Germinal center (tissue), 1 donor: ENCODE data around the gene PITPNM1.
A peak's percentile ranks its signal among the peaks of the same experiment; 100 is the strongest.
"Not testable (repeated sequence)": the region's sequence is repeated elsewhere in the genome, so short reads cannot be mapped to it uniquely, and the experiment has no call there.

Experiments used
- DNase-seq: peaks from one replicate; pipeline ENCODE4 v3.0.0; 2012; ENCODE audit warnings: mixed read lengths, low spot score

The PITPNM1 gene

DNA sequence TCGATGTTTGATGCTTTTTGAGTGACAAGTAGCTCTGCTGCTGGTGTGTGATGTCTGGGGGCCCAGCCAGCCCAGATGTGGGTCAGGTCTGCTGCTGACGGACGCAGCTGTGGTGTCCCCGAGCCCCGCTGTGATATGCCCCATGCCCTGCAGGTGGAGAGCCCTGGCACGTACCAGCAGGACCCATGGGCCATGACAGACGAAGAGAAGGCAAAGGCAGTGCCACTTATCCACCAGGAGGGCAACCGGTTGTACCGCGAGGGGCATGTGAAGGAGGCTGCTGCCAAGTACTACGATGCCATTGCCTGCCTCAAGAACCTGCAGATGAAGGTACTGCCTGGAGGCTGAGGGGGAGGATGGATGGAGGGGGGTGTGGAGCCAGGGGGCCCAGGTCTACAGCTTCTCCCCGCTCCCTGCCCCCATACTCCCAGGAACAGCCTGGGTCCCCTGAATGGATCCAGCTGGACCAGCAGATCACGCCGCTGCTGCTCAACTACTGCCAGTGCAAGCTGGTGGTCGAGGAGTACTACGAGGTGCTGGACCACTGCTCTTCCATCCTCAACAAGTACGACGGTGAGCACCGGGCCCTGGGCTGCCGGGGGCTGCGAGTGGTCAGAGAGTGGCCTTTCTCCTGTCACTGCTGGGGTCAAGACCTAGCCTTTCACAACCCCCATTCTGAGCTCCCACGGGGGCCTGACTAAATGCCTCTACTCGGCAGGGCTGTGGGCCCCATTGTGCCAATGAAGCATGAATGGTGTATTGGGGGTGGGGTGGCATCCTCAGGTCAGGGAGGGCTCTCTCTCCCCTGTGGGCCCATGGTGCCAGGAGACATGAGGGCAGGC is 15.1 kb downstream of the PITPNM1 start:
- DNase-seq: no peak

DNA sequence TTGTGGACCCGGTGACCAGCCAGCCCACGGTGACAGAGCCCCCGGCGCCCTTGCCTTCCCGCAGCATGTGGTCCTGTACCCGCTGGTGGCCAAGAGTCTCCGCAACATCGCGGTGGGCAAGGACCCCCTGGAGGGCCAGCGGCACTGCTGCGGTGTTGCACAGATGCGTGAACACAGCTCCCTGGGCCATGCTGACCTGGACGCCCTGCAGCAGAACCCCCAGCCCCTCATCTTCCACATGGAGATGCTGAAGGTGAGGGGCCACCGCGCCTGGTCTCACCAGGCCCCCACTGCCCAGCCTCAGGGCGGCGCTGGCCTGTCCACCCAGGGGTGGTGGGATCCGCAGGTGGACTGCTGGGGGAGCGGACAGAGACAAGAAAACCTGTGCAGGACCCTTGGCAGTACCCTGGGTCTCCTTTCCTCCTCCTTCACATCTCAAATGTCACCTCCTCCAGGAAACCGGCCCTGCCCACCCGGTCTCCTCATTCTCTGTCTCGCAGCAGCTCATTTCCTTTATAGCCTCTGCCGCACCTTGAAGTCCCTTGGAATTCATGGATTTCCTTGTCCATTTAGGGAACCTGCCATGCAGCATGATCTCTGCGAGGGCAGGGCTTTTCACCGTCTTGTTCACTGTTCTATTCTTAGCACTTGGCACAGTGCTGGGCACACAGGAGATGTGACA is 15.8 kb downstream of the PITPNM1 start:
- DNase-seq: no peak

DNA sequence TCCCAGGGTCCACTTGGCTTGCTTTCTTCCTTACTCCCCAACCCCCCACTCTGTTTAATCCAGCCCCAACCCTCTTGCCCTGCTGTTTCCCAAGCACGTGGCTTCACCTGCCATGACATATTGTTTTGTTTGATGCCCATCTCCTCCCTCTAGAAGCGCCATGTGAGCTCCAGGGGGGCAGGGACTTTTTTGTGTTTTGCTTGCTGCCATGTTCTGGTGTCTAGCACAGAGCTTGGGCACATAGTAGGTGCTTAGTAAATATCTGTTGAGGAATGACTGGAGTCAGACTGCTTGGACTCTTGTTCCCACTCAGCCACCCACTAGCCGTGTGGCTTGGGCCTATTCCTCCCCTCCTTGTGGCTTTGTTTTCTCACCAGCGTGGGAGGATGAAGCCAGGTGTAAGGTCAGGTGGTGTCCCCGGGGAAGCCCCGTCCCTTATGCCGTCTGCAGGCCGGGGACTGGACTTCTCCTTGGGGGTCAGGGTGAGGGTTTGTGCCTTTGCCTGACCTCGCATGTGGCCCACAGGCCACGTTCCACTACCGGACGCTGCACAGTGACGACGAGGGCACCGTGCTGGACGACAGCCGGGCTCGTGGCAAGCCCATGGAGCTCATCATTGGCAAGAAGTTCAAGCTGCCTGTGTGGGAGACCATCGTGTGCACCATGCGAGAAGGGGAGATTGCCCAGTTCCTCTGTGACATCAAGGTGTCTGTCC is 18.5 kb downstream of the PITPNM1 start:
- DNase-seq: peak; percentile 32

DNA sequence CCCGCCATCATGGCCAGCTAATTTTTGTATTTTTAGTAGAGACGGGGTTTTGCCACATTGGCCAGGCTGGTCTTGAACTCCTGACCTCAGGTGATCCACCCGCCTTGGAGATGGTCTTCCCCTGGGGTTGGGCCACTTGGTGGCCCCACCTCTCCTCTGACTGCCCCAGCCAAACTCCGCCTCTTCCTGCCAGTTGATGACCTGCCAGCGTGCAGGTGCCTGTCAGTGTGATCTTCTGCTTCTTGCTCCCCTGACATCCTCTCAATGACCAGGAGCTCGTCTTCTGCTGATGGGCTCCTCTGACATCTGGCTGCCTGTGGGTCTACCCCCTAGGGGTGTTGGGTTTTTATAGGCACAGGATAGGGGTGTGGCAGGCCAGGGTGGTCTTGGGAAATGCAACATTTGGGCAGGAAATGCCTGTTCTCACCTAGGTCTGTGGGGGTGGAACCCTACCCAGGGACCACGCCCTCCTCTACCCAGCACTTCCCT is 19.2 kb downstream of the PITPNM1 start:
- DNase-seq: peak; percentile 66

DNA sequence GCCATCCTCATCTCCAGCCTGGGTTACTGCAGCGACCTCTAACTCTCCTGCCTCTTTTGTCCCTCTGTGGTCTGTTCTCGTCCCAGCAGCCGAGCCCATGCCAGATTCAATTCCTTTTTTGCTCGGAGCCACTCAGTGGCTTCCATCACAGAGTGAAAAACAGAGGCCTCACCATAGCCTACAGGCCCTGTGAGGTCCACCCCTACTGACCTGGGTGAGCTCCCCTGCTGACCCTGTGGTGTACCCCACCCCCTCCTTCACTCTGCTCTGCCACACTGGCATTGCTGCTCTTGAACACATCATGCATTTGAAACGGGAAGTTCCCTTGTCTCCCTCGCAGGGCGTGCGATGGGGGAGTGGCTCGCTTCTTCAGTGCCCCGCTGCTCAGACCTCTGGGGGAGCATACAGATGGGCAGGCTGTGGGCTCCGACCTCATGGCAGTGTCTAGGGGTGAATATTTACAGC is 20.3 kb downstream of the PITPNM1 start:
- DNase-seq: peak; percentile 59

DNA sequence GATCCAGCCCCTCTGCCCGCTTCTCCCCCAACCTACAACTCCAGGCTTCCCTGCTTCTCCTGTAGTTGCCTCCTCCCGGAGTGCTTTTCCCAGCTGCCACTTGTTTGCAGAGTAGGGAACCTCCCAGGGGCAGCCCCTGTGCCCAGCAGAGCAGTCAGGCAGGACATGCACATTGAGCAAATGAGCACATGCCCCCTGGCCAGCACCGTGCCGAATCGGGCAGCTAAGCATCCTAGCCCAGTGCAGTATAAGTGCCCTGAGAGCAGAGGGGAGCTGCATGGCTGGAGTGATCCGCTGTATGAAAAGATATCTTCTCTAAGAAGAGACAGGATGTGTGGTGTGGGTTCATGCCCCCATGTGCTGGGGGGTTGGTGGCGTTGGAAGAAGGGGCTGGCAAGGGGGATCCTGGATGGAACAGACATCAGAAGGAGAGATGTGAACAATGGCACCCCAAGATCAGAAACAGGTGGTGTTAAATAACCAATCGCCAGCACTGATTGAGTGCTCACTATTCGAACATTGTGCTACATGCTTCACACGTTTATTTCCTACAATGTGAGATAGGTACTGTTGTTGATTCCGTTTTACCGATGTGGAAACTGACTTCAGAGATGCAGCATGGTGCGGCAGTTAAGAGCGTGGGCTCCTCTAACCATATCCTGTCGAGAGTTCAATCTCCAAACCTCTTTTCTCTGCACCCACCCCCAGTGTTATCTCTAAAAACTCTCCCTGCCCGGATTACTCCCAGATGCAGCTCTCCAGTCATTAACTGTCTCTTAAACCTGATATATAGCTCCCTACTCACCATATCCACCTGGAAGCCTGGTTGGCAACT is 21.1 kb downstream of the PITPNM1 start:
- peak; percentile 31 for DNase-seq

DNA sequence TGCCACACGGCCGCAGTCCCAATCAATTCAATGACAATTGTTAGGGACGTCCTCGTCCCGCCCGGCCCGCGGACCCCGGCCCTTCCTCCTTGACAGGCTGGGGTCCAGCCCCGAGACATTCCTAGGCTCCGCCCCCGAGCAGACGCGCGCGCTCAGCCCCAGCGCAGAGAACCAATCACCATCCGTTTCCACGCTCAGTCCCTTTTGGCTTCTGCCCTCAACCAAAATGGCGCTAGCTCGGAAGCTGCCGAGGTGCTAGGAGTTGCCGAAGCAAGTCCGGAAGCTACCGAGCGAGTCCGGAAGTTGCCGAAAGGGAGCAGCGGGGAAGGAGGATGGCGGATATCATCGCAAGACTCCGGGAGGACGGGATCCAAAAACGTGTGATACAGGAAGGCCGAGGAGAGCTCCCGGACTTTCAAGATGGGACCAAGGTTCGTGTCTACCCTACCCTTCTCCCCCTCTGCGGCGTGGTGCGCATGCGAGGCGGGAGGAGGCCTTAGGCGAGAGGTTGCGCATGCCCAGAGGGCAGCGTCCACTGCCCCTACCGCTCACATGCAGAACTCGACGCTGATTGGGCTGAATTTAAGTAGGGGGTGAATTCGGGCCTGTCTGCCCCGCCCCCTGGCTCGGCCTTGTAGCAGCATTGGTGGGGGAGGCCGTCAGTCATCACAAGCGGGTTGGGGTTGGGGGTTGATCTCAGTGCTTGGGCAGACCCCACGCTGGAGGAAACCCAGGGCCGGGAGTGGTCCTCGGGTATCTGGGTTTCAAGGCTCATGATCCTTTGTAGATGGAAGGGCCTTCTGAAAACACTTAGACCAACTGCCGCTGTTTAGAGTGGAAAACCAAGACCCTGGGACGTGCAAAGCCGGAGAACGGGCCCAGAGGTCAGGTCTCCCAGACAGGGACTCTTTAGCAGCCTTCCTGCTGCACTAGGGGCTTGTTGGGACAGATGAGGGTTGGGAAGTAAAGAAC is 22.1 kb downstream of the PITPNM1 start, which contains the start of gene AIP:
AIP (plus strand) TSS at position 200 of the 972 bp plus-strand sequence; CDS start at position 333, 133 bp downstream.
- DNase-seq: peak; percentile 96

DNA sequence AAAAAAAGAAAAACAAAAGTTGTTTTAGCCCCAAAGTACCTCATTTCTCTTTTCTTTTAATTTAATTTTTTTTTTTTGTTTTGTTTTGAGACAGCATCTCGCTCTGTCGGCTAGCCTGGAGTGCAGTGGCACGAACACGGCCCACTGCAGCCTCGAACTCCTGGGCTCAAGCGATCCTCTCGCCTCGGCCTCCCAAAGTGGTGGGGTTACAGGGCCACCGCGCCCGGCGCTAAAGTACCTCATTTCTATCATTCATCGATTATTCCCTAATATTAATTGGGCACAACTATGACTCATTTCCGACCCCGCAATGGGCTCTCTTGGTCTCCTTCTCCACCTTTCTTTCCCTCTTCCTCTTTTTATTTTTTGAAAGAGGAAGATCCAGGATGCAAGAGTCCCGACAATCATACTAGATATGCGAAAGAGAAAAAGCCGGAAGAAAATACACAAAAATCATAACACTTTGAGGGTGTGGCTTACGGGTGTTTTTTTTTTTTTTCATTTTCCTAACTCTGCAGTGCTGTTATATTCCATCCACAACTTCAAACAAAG is 22.8 kb downstream of the PITPNM1 start:
- DNase-seq: no peak

DNA sequence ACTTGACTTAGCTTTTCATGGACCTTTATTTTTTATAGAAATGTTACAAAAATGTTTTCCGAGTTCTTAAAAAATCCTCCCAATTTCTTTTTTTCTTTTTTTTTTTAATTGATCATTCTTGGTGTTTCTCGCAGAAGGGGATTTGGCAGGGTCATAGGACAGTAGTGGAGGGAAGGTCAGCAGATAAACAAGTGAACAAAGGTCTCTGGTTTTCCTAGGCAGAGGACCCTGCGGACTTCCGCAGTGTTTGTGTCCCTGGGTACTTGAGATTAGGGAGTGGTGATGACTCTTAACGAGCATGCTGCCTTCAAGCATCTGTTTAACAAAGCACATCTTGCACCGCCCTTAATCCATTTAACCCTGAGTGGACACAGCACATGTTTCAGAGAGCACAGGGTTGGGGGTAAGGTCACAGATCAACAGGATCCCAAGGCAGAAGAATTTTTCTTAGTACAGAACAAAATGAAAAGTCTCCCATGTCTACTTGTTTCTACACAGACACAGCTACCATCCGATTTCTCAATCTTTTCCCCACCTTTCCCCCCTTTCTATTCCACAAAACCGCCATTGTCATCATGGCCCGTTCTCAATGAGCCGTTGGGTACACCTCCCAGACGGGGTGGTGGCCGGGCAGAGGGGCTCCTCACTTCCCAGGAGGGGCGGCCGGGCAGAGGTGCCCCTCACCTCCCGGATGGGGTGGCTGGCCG is 27.7 kb downstream of the PITPNM1 start:
- DNase-seq: not testable (repeated sequence)

DNA sequence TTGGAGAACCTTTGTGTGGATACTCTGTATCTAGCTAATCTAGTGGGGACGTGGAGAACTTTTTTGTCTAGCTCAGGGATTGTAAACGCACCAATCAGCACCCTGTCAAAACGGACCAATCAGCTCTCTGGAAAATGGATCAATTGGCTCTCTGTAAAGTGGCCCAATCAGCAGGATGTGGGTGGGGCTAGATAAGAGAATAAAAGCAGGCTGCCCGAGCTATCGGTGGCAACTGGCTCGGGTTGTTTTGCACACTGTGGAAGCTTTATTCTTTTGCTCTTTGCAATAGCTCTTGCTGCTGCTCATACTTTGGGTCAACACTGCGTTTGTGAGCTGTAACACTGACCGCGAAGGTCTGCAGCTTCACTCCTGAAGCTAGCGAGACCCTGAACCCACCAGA is 28.5 kb downstream of the PITPNM1 start:
- not testable (repeated sequence) for DNase-seq

DNA sequence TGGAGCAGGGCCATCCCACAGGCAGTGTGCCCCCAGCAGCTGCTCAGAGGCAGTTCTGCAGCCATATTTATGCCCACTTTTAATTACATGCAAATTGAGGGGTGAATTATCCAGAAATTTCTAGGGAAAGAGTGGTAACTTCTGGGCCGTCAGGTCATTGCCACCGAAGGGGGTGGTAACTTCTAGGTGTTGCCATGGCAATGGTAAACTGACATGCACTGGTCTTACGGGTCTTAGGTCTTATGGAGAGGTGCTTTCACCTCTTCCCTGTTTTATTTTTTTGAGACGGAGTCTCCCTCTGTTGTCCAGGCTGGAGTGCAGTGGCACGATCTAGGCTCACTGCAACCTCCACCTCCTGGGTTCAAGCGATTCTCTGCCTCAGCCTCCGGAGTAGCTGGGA is 32.3 kb downstream of the PITPNM1 start:
- no peak for DNase-seq

DNA sequence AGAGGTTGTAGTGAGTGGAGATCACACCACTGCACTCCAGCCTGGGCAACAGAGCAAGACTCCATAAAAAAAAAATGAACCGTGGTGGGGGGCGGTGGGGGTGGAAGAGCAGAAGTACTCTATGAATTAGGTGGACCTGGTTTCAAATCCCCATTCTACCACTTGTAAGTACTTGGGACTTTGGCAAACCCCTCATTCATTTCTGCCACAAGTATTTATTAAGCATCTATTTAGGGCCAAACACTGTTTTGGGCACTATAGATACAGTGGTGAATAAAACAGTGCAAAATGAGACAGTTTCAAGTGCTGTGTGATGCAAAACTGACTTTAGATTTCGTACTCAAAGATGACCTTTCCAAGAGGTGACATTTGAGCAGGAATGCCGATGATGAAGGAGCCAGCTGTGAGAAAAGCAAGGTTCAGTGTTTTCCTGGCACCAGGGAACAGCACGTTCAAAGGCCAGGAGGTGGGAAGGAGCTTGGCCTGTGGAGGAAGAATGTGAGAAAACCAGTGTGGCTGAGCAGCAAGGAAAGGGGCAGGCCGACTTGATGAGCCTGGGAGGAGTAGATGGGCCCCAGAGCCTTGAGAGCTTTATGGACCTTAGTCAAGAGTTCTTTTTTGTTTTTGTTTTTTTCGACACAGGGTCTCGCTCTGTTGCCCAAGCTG is 34.7 kb downstream of the PITPNM1 start:
- DNase-seq: no peak

DNA sequence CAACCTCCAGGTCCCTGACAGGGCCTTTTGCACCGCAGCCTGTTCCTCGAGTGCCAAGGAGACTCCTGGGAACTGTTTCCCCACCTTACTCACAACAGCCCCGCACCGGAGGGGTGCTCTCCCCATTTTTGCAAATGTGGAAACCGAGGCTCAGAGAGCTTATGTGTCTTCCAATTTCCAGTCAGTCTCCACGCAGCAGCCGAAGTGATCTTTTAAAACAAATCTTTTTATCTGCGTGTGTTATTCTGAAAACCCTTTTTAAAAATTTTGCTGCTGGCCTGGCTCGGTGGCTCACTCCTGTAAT is 35.7 kb downstream of the PITPNM1 start:
- no peak for DNase-seq

DNA sequence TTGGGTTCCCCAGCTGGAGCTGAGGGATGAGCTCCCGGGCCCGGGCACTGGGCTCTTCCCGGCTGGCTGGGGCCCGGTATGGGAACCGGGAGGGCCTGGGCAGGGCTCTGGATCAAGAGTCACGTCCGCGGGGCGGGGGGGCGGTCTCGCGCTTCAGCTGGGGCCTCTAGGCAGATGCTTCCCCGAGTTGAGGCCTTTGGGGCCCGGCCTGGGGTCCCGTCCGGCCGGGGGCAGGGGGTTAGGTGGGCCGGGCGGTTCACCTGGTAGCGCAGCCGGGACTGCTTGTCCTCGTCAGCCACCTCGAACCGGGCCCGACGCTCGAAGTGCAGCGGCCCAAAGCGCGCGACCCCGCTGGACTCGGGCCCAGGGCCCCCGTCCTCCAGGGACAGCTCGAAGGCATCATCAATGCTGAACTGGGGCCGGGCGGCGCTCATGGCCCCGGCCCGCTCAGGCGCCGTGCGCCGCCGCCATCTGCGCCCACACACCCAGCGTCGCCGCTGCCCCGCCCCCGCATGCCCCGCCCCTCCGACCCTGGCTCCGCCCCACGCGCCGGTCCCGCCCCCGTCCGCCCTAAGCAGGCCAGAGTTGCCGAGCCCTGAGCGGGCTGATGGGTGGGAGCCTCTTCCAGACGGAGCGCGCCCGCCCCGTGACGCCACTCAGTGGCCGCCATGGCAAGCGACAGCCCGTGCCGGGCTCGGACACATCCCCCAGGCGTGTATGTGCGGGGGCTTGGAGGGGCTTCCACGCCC is 36.2 kb downstream of the PITPNM1 start, which contains the start of gene TMEM134:
TMEM134 (minus strand) TSS at position 493 of the 749 bp plus-strand sequence; CDS start at position 434, 59 bp downstream.
- peak; percentile 91 for DNase-seq

DNA sequence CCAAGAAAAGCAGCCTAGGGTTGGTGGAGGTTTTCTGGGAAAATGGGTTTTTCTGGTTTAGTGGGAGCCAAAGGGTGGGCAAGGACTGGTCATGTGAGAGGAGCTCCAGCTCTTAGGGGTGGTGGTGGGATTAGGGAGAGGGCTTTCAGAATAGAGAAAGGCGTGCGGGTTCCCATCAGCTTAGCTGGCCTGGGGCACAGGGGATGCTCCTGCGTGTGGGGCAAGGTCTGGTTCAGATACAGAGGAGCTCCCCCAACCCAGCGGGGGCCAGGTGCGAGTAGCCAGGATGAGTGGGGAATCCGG is 36.8 kb downstream of the PITPNM1 start:
- no peak for DNase-seq

DNA sequence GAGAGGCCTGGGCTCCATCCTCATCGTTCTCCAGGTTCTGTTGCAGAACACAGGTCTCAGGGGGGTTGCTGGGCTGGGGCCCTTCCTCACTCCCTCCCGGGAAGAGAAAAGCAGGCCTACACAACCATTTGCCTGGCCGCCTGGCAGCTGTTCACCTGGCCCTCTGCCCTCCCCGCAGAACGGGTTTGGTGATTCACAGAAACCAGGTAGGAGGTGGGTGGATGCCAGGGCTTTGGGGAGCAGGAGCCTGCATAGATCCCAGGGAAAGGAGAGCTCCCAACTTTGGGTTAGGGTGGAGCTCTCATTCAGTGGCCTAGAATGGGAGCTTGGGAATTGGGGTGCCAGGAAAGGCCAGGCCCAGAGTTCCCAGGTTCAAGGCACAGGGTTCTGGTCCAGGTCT is 37.1 kb downstream of the PITPNM1 start:
- DNase-seq: no peak

DNA sequence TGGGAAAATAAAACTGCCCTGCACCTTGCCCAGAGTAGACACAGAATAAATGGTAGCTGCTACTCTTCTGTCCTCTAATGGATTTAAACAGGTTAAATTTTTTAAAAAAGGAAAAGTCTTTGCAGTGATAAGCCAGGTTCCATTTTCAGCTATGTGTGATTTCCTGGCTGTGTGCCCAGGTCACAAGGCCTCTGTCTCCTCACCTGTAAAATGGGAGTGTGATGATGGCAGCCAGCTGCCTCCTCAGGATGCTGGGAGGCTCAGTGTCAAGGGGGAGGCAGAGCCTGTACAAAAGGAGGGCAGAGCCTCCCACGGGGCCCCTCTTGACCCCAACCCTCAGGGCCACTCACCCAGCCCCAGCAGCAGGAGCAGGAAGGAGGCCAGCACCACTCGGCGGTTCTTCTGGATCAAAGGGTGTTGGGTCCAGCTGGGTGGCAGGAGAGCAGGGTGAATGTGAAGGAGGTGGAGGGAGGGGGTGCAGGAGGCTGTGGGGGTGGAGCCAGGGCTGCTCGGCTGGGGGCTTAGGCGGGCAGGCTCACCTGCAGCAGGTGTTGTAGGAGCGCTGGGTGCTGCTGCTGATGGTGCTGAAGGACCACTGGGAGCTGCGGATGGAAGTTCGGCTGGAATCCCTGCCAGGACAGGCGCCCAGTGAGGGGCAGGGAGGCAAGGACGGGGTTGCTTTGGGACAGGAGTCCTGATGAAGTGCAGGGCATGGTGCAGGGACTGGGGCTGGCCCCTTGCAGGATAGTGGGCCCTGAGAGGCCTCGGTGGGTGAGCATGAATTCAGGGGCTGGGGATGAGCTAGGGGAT is 38.0 kb downstream of the PITPNM1 start:
- no peak for DNase-seq
